HEK293 (cell line): ENCODE results near the gene NFIC.

Source experiments
- TCF7L2 ChIP-seq: IDR thresholded peaks from 2 replicates; pipeline ENCODE4 v1.6.1; 2011; ENCODE audit warnings: low read depth, mild to moderate bottlenecking, inconsistent platforms, low read length, moderate library complexity, borderline replicate concordance
- ZNF626 ChIP-seq: fragments of 450-650 bp; sonication (Bioruptor Pico); formaldehyde crosslinking; IDR thresholded peaks from 2 replicates; pipeline ENCODE4 v1.5.1; 2018; ENCODE audit warnings: missing biosample characterization, missing genetic modification characterization, inconsistent platforms
- TF ChIP-seq, protein P1 (sequence below): fragments of 450-650 bp; IDR thresholded peaks from 2 replicates; pipeline ENCODE4 v1.5.1; 2018; ENCODE audit warnings: missing biosample characterization, missing genetic modification characterization
- TF ChIP-seq, protein P2 (sequence below): fragments of 450-650 bp; formaldehyde crosslinking; IDR thresholded peaks from 2 replicates; pipeline ENCODE4 v1.5.1; 2016; ENCODE audit warnings: missing biosample characterization, missing genetic modification characterization
- TF ChIP-seq, protein P3 (sequence below): fragments of 450-650 bp; formaldehyde crosslinking; IDR thresholded peaks from 2 replicates; pipeline ENCODE4 v1.5.1; 2016; ENCODE audit warnings: missing biosample characterization, missing genetic modification characterization

DNA sequence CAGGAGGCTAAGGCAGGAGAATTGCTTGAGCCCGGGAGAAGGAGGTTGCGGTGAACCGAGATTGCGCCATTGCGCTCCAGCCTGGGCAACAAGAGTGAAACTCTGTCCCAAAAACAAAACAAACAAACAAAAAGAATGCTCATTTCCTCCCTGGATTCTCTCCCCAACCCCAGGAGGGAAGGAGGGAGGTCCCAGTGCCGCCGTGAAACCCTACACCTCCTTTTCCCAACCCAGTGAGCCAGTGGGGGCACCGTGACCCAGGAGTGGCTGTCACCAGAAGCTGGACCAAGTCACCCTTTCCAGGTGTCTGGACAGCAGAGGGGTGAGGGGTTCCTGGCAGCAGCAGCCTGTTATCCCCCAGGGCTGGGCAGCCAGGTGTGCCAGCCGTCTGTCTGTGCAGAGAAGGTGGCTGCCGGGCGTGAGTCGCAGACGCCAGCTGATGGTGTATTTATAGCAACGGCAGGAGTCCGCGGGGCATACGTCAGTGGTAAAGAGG, 23.5 kb downstream of the NFIC start:
- TF ChIP-seq, protein P1, sequence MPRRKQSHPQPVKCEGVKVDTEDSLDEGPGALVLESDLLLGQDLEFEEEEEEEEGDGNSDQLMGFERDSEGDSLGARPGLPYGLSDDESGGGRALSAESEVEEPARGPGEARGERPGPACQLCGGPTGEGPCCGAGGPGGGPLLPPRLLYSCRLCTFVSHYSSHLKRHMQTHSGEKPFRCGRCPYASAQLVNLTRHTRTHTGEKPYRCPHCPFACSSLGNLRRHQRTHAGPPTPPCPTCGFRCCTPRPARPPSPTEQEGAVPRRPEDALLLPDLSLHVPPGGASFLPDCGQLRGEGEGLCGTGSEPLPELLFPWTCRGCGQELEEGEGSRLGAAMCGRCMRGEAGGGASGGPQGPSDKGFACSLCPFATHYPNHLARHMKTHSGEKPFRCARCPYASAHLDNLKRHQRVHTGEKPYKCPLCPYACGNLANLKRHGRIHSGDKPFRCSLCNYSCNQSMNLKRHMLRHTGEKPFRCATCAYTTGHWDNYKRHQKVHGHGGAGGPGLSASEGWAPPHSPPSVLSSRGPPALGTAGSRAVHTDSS (tag by site-specific recombination): no peak
- no peak for TF ChIP-seq ZNF626
- TF ChIP-seq, protein P2, sequence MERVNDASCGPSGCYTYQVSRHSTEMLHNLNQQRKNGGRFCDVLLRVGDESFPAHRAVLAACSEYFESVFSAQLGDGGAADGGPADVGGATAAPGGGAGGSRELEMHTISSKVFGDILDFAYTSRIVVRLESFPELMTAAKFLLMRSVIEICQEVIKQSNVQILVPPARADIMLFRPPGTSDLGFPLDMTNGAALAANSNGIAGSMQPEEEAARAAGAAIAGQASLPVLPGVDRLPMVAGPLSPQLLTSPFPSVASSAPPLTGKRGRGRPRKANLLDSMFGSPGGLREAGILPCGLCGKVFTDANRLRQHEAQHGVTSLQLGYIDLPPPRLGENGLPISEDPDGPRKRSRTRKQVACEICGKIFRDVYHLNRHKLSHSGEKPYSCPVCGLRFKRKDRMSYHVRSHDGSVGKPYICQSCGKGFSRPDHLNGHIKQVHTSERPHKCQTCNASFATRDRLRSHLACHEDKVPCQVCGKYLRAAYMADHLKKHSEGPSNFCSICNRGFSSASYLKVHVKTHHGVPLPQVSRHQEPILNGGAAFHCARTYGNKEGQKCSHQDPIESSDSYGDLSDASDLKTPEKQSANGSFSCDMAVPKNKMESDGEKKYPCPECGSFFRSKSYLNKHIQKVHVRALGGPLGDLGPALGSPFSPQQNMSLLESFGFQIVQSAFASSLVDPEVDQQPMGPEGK (tag by site-specific recombination): no peak
- TF ChIP-seq, protein P3, sequence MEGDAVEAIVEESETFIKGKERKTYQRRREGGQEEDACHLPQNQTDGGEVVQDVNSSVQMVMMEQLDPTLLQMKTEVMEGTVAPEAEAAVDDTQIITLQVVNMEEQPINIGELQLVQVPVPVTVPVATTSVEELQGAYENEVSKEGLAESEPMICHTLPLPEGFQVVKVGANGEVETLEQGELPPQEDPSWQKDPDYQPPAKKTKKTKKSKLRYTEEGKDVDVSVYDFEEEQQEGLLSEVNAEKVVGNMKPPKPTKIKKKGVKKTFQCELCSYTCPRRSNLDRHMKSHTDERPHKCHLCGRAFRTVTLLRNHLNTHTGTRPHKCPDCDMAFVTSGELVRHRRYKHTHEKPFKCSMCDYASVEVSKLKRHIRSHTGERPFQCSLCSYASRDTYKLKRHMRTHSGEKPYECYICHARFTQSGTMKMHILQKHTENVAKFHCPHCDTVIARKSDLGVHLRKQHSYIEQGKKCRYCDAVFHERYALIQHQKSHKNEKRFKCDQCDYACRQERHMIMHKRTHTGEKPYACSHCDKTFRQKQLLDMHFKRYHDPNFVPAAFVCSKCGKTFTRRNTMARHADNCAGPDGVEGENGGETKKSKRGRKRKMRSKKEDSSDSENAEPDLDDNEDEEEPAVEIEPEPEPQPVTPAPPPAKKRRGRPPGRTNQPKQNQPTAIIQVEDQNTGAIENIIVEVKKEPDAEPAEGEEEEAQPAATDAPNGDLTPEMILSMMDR (tag by site-specific recombination): no peak
- TF ChIP-seq TCF7L2: no peak
